Measurements from ENCODE around the gene PARS2. TPM values are rescaled to one million over a fixed set of nuclear protein-coding genes. Genes with fewer than 3 reads are reported as not detected.

The PARS2 gene
- total RNA-seq, 4 donors from 2014 or later: 3.3 to 11.4 (median 5.4) TPM

- peaks cover 0 to 6% (median 2%) of the 10 kb centered on the region in 4 donors for H3K4me1 ChIP-seq
- peaks cover 0 to 8% (median 0%) of the 10 kb centered on the region in 3 donors for H3K36me3 ChIP-seq
- no peak overlapping the region for H3K27ac ChIP-seq
- no peaks in the 10 kb centered on the region for H3K27me3 ChIP-seq
- 85 to 86% methylated on average over 6 of the region's 6 CpGs for WGBS, 2 donors
- H3K9me3 ChIP-seq: no peaks in the 10 kb centered on the region
- TF ChIP-seq EP300 (IDR thresholded peaks at IDR 0.05) (no peak), CTCF (IDR thresholded peaks at IDR 0.05) (no peak), POLR2A (IDR thresholded peaks at IDR 0.05) (no peak)
- H3K4me3 ChIP-seq: no peak overlapping the region
- no peak for DNase-seq (ENCODE audit: low spot score in 2 of 2)
Observed at GRCh38 chr1:54710841-54711240, 53.5 kb downstream of the PARS2 start.

GRCh38 chr1:54710434-54710833 is 53.9 kb downstream of the PARS2 start:
- 67 to 86% methylated on average over 3 of the region's 3 CpGs for WGBS, 2 donors

GRCh38 chr1:54709547-54710292 is 54.6 kb downstream of the PARS2 start:
- no peaks in the 10 kb centered on the region for H3K9me3 ChIP-seq
- TF ChIP-seq CTCF (IDR thresholded peaks at IDR 0.05) (no peak), EP300 (IDR thresholded peaks at IDR 0.05) (no peak), POLR2A (IDR thresholded peaks at IDR 0.05) (no peak)
- no peak for DNase-seq (ENCODE audit: low spot score in 2 of 2)
- 70 to 72% methylated on average over 8 of the region's 8 CpGs for WGBS, 2 donors
- no peaks in the 10 kb centered on the region for H3K27me3 ChIP-seq
- H3K27ac ChIP-seq: no peak overlapping the region
- H3K4me3 ChIP-seq: no peak overlapping the region
- peaks cover 0 to 8% (median 0%) of the 10 kb centered on the region in 3 donors for H3K36me3 ChIP-seq
- H3K4me1 ChIP-seq: no peaks in the 10 kb centered on the region

More at GRCh38 chr1:54710434-54710833, 53.9 kb downstream of the PARS2 start:
- no peaks in the 10 kb centered on the region for H3K27me3 ChIP-seq
- TF ChIP-seq POLR2A (IDR thresholded peaks at IDR 0.05): no peak
- no peak for TF ChIP-seq EP300 (IDR thresholded peaks at IDR 0.05)
- no peak for TF ChIP-seq CTCF (IDR thresholded peaks at IDR 0.05)
- H3K4me3 ChIP-seq: no peak overlapping the region
- H3K27ac ChIP-seq: no peak overlapping the region
- no peaks in the 10 kb centered on the region for H3K9me3 ChIP-seq
- peaks cover 0 to 6% (median 2%) of the 10 kb centered on the region in 4 donors for H3K4me1 ChIP-seq
- peaks cover 0 to 8% (median 0%) of the 10 kb centered on the region in 3 donors for H3K36me3 ChIP-seq
- DNase-seq (ENCODE audit: low spot score in 2 of 2): no peak

- Histone ChIP-seq H3K9me3 (no peaks in the 10 kb centered on the region), H3K36me3 (peaks cover 0 to 8% (median 0%) of the 10 kb centered on the region in 3 donors), H3K27ac (no peak overlapping the region), H3K4me1 (no peaks in the 10 kb centered on the region), H3K27me3 (no peaks in the 10 kb centered on the region), H3K4me3 (no peak overlapping the region)
- DNase-seq (ENCODE audit: low spot score in 2 of 2): no peak
- no peak for TF ChIP-seq EP300 (IDR thresholded peaks at IDR 0.05)
- no peak for TF ChIP-seq CTCF (IDR thresholded peaks at IDR 0.05)
- TF ChIP-seq POLR2A (IDR thresholded peaks at IDR 0.05): no peak
Observed at GRCh38 chr1:54708385-54708784, 55.9 kb downstream of the PARS2 start.

Other genes starting within 250 kb of the PARS2 start
- gene ACOT11, start 216.3 kb downstream of the PARS2 start, total RNA-seq: 10 to 100 TPM in 2 of 4 donors, 1 to 10 TPM in 2; 7.5 to 13.8 (median 10.2) TPM
- gene FAM151A, start 141.0 kb downstream of the PARS2 start, total RNA-seq: not detected
- 1 to 10 TPM; 4.4 to 7.2 (median 5.8) TPM for gene MROH7, start 122.7 kb downstream of the PARS2 start, total RNA-seq
- gene TTC4, start 48.7 kb downstream of the PARS2 start, total RNA-seq: 10 to 100 TPM; 14.6 to 29.7 (median 20.8) TPM
- gene TTC22, start 36.8 kb upstream of the PARS2 start, total RNA-seq: not detected
- gene DHCR24, start 122.7 kb upstream of the PARS2 start, total RNA-seq: 100 to 1,000 TPM; 148 to 231 (median 219) TPM
- under 1 TPM in 1 of 4 donors, not detected in 3; 0.84 TPM for gene TMEM61, start 216.1 kb upstream of the PARS2 start, total RNA-seq
- not detected for gene BSND, start 234.4 kb upstream of the PARS2 start, total RNA-seq

Measured in tibial nerve (tissue), 4 donors.